ENCODE data around the gene EFHD2.

GRCh38 chr1:15406614-15407559, 2.8 kb upstream of the EFHD2 start:
- TF ChIP-seq CTCF (IDR thresholded peaks at IDR 0.05) (no peak), POLR2A (IDR thresholded peaks at IDR 0.05) (no peak)

Measured in body of pancreas (tissue), 4 donors.